AG04450 (cell line): Measurements from ENCODE around the gene PARP2. TPM values are rescaled to one million over a fixed set of nuclear protein-coding genes. Genes with fewer than 3 reads are reported as not detected.

Experiments
- CTCF ChIA-PET: fragments of 300-600, 350-600 bp; formaldehyde crosslinking; extraction: SDS; loops from one replicate; lab custom pipeline; 2022; ENCODE audit warnings: antibody characterized with exemption, inconsistent platforms; lab: Charles Lee
- POLR2A ChIA-PET: fragments of 350-600 bp; formaldehyde crosslinking; extraction: SDS; loops from one replicate; lab custom pipeline; 2021; ENCODE audit warnings: antibody characterized with exemption, inconsistent platforms; lab: Yijun Ruan, JAX
- DNase-seq: peaks from one replicate; pipeline ENCODE4 v3.0.0-alpha.2; 2011; ENCODE audit warnings: low read depth, low spot score
- H3K27ac ChIP-seq: one replicate; pipeline ENCODE4 v1.5.1; 2012; ENCODE audit warnings: low read depth, low read length, control low read depth
- H3K27me3 ChIP-seq: one replicate; pipeline ENCODE4 v1.6.0; 2012; ENCODE audit warnings: low read length; ENCODE audit not compliant: control insufficient read depth, insufficient read depth
- H3K4me3 ChIP-seq: 2 replicates; pipeline ENCODE4 v1.5.1; 2011; ENCODE audit warnings: mild to moderate bottlenecking, low read depth, low read length, control low read depth
- H3K9me3 ChIP-seq: 2 replicates; pipeline ENCODE4 v1.5.1; 2012; ENCODE audit warnings: low read length; ENCODE audit not compliant: control insufficient read depth, insufficient read depth
- CTCF ChIP-seq: IDR thresholded peaks from 2 replicates; pipeline ENCODE4 v1.5.1; 2011; ENCODE audit warnings: low read depth, low read length, control low read depth, inconsistent platforms
- polyA plus RNA-seq: library from polyadenylated mRNA; depleted of rRNA; stranded (reverse); fragments of >200 nt; gene quantifications from 2 replicates; pipeline ENCODE4 v1.2.3, GENCODE V29; 2011

Gene PARP2
- polyA plus RNA-seq, 1 experiment, result 12.3 TPM

- ChIA-PET CTCF (interaction anchor here (0.6 to 8.9 kb wide), 35 partner anchors 8 to 678 kb away, joined by 3 to 158 read pairs (median 4); partner anchors contain the start of genes ANG, PARP2, PNP and TTC5), POLR2A (interaction anchor here (2.6 kb wide), 1 partner anchor 16 kb away, joined by 11 read pairs; the partner anchor contains the start of gene PARP2)
- Histone ChIP-seq H3K27ac (no peak overlapping the region), H3K27me3 (no peaks in the 10 kb centered on the region), H3K9me3 (no peaks in the 10 kb centered on the region), H3K4me3 (no peak overlapping the region)
- peak; percentile 54 for DNase-seq
- peak; percentile 72 for TF ChIP-seq CTCF
Measured at GRCh38 chr14:20327005-20327869, 16.2 kb upstream of the PARP2 start.

DNA sequence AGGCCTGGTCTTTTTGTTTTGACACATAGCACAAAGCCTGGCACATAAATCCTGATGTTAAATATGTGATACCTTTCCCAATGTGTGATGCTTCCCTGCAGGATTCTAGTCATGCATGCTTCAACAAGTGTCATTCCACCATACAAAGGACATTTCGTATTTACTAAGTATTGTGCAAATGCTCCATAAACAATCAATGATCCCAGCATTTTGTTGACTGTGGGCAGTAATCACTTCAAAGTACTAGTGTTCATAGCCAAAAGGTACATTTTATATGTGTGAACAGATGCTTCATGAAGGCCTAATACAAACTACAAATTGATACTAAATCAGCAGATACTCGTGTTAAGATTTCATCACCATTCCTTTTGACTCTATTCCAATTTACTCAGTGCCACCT lies 14.7 kb upstream of the PARP2 start:
- CTCF ChIA-PET, result interaction anchor here (1.0 to 8.9 kb wide), 11 partner anchors 11 to 362 kb away, joined by 3 to 158 read pairs (median 26); partner anchors contain the start of genes PARP2 and TTC5
- DNase-seq, result no peak
- POLR2A ChIA-PET, result interaction anchor here (1.8 to 2.6 kb wide), 2 partner anchors 14 to 15 kb away, joined by 6 to 11 read pairs; partner anchors contain the start of gene PARP2
- Histone ChIP-seq H3K27me3 (no peaks in the 10 kb centered on the region), H3K4me3 (no peak overlapping the region), H3K9me3 (no peaks in the 10 kb centered on the region), H3K27ac (no peak overlapping the region)
- no peak for TF ChIP-seq CTCF

DNA sequence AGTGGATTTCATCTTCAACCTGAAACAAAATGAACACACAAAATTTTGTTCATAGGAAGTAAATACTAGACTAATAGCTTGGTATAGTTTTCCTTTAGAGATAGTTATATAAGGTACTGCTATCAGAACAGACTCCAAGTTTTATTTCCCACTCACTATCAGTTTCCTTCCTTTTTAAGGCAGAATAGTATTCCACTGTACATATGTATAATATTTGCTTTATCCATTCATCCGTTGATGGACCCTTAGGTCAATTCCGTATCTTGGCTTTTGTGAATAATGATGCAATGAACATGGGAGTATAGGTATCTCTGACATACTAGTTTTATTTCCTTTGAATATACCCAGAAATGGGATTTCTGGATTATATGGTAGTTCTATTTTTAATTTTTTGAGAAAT lies 14.1 kb upstream of the PARP2 start:
- CTCF ChIA-PET, result interaction anchor here (1.0 to 8.9 kb wide), 7 partner anchors 11 to 361 kb away, joined by 3 to 158 read pairs (median 23); partner anchors contain the start of genes PARP2 and TTC5
- DNase-seq, result no peak
- Histone ChIP-seq H3K27me3 (no peaks in the 10 kb centered on the region), H3K9me3 (no peaks in the 10 kb centered on the region), H3K4me3 (no peak overlapping the region), H3K27ac (no peak overlapping the region)
- POLR2A ChIA-PET, result interaction anchor here (1.8 kb wide), 1 partner anchor 14 kb away, joined by 6 read pairs; the partner anchor contains the start of gene PARP2
- no peak for TF ChIP-seq CTCF

GRCh38 chr14:20331053-20331613 lies 12.3 kb upstream of the PARP2 start:
- ChIA-PET POLR2A (no interaction called here), CTCF (interaction anchor here (0.6 to 8.9 kb wide), 4 partner anchors 10 to 282 kb away, joined by 4 to 158 read pairs (median 8); partner anchors contain the start of gene PARP2)
- TF ChIP-seq CTCF, result no peak
- H3K27me3 ChIP-seq, result no peaks in the 10 kb centered on the region
- DNase-seq, result no peak
- no peak overlapping the region for H3K4me3 ChIP-seq
- no peak overlapping the region for H3K27ac ChIP-seq
- no peaks in the 10 kb centered on the region for H3K9me3 ChIP-seq
